Hepatocyte (in vitro differentiated cells): ENCODE measurements around the gene PCGF1. TPM values are rescaled to one million over a fixed set of nuclear protein-coding genes. Genes with fewer than 3 reads are reported as not detected.

Experiments
- DNase-seq: peaks from one replicate; pipeline ENCODE4 v3.0.0-alpha.2; 2016; ENCODE audit warnings: low spot score
- H2AFZ ChIP-seq: fragments of 200-600 bp; sonication (generic); 2 replicates; pipeline ENCODE4 v1.6.0; 2016; ENCODE audit warnings: antibody characterized with exemption, mild to moderate bottlenecking
- H3K27ac ChIP-seq: fragments of 200-600 bp; sonication (generic); 2 replicates; pipeline ENCODE4 v1.5.1; 2016; ENCODE audit warnings: mild to moderate bottlenecking
- H3K27me3 ChIP-seq: fragments of 200-600 bp; sonication (generic); 2 replicates; pipeline ENCODE4 v1.6.1; 2016
- H3K36me3 ChIP-seq: fragments of 200-600 bp; sonication (generic); replicated peaks from 2 replicates; pipeline ENCODE4 v1.5.1; 2016; ENCODE audit warnings: low read depth; ENCODE audit not compliant: insufficient read depth
- H3K4me1 ChIP-seq: fragments of 200-600 bp; sonication (generic); 2 replicates; pipeline ENCODE4 v1.5.1; 2016; ENCODE audit warnings: mild to moderate bottlenecking, moderate library complexity; ENCODE audit not compliant: insufficient read depth
- H3K4me2 ChIP-seq: fragments of 200-600 bp; sonication (generic); 2 replicates; pipeline ENCODE4 v1.6.0; 2016
- H3K4me3 ChIP-seq: fragments of 200-600 bp; sonication (generic); 2 replicates; pipeline ENCODE4 v1.5.1; 2016; ENCODE audit warnings: mild to moderate bottlenecking
- H3K79me2 ChIP-seq: fragments of 200-600 bp; sonication (generic); 2 replicates; pipeline ENCODE4 v1.6.0; 2017; ENCODE audit warnings: mild to moderate bottlenecking
- H3K9me2 ChIP-seq: fragments of 200-600 bp; sonication (generic); replicated peaks from 2 replicates; pipeline ENCODE4 v1.6.0; 2017; ENCODE audit warnings: mild to moderate bottlenecking; ENCODE audit not compliant: insufficient read depth
- H3K9me3 ChIP-seq: fragments of 200-600 bp; sonication (generic); 2 replicates; pipeline ENCODE4 v1.5.1; 2016; ENCODE audit warnings: low read depth, mild to moderate bottlenecking
- H4K20me1 ChIP-seq: fragments of 200-600 bp; sonication (generic); 2 replicates; pipeline ENCODE4 v1.6.0; 2016; ENCODE audit warnings: mild to moderate bottlenecking; ENCODE audit not compliant: insufficient read depth, poor library complexity, severe bottlenecking
- CTCF ChIP-seq: fragments of 200-600 bp; sonication (generic); IDR thresholded peaks from 2 replicates; pipeline ENCODE4 v1.5.1; 2016; ENCODE audit warnings: antibody characterized with exemption, mild to moderate bottlenecking; ENCODE audit not compliant: poor library complexity
- EZH2 ChIP-seq: fragments of 200-600 bp; sonication (generic); IDR thresholded peaks from 2 replicates; pipeline ENCODE4 v1.6.1; 2016; ENCODE audit warnings: antibody characterized with exemption, mild to moderate bottlenecking, borderline replicate concordance
- EZH2phosphoT487 ChIP-seq: fragments of 200-600 bp; sonication (generic); IDR thresholded peaks from one replicate; pipeline ENCODE4 v1.6.1; 2018; ENCODE audit warnings: antibody characterized with exemption, mild to moderate bottlenecking, low read depth, moderate library complexity; ENCODE audit not compliant: unreplicated experiment, severe bottlenecking
- WGBS: methylation state at CpG from one replicate; pipeline ENCODE4 v1.1.6; 2016; ENCODE audit warnings: low lambda C conversion rate; ENCODE audit errors: missing lambda C conversion rate; 5-methylcytosine and 5-hydroxymethylcytosine counted together
- polyA plus RNA-seq: library from polyadenylated mRNA; unstranded; fragments of >200 nt; fragmentation: Nextera tagmentation; extraction: Ambion mirVana; gene quantifications from 2 replicates; pipeline ENCODE4 v1.2.1, GENCODE V29; 2016
- total RNA-seq: library from RNA; depleted of rRNA; stranded (reverse); fragments of >200 nt; gene quantifications from 2 replicates; pipeline ENCODE4 v1.2.3, GENCODE V29; 2014

Gene PCGF1
- total and polyA plus RNA-seq, 2 experiments from 2014 or later, result 10.6 to 30.2 TPM

GRCh38 chr2:74504591-74504990, 2.9 kb downstream of the PCGF1 start:
- WGBS, result 94% methylated on average over 3 of the region's 3 CpGs
- peak overlapping the region; percentile 27 for H3K27ac ChIP-seq

GRCh38 chr2:74503506-74504475, 3.7 kb downstream of the PCGF1 start:
- Histone ChIP-seq H3K9me2 (no peaks in the 10 kb centered on the region), H3K27ac (peak overlapping the region; percentile 99), H3K4me3 (peak overlapping the region; percentile 30), H3K79me2 (peaks cover 40% of the 10 kb centered on the region), H3K36me3 (no peaks in the 10 kb centered on the region), H3K4me2 (peak overlapping the region; percentile 92), H3K9me3 (no peaks in the 10 kb centered on the region), H2AFZ (peak overlapping the region; percentile 53), H3K27me3 (peaks cover 26% of the 10 kb centered on the region), H3K4me1 (peaks cover 55% of the 10 kb centered on the region), H4K20me1 (no peaks in the 10 kb centered on the region)
- WGBS, result 57% methylated on average over 44 of the region's 45 CpGs
- TF ChIP-seq CTCF (no peak), EZH2phosphoT487 (no peak), EZH2 (no peak)
- no peak for DNase-seq

More at GRCh38 chr2:74504591-74504990, 2.9 kb downstream of the PCGF1 start:
- peak overlapping the region; percentile 92 for H3K4me2 ChIP-seq
- H3K9me2 ChIP-seq, result no peaks in the 10 kb centered on the region
- H3K79me2 ChIP-seq, result peaks cover 40% of the 10 kb centered on the region
- H2AFZ ChIP-seq, result no peak overlapping the region
- DNase-seq, result no peak
- no peaks in the 10 kb centered on the region for H4K20me1 ChIP-seq
- H3K9me3 ChIP-seq, result no peaks in the 10 kb centered on the region
- no peak overlapping the region for H3K4me3 ChIP-seq
- no peaks in the 10 kb centered on the region for H3K36me3 ChIP-seq
- H3K4me1 ChIP-seq, result peaks cover 49% of the 10 kb centered on the region
- peaks cover 20% of the 10 kb centered on the region for H3K27me3 ChIP-seq
- TF ChIP-seq CTCF, result no peak
- TF ChIP-seq EZH2phosphoT487, result no peak
- no peak for TF ChIP-seq EZH2

GRCh38 chr2:74502720-74503505, 4.6 kb downstream of the PCGF1 start:
- Histone ChIP-seq H3K79me2 (peaks cover 40% of the 10 kb centered on the region), H2AFZ (peak overlapping the region; percentile 80)
- DNase-seq, result peak; percentile 92

More at GRCh38 chr2:74502720-74503505, 4.6 kb downstream of the PCGF1 start:
- Histone ChIP-seq H4K20me1 (no peaks in the 10 kb centered on the region), H3K27me3 (peaks cover 35% of the 10 kb centered on the region), H3K9me3 (no peaks in the 10 kb centered on the region), H3K4me3 (peak overlapping the region; percentile 40), H3K4me2 (peak overlapping the region; percentile 92), H3K4me1 (peaks cover 57% of the 10 kb centered on the region), H3K27ac (peak overlapping the region; percentile 99), H3K36me3 (no peaks in the 10 kb centered on the region), H3K9me2 (no peaks in the 10 kb centered on the region)
- 4% methylated on average over 65 of the region's 67 CpGs for WGBS
- TF ChIP-seq EZH2phosphoT487 (no peak), CTCF (peak; percentile 44), EZH2 (peak; percentile 61)
